H7 (cell line): ENCODE results near the gene LTF. TPM values are rescaled to one million over a fixed set of nuclear protein-coding genes. Genes with fewer than 3 reads are reported as not detected.
"Not testable (repeated sequence)": the region's sequence is repeated elsewhere in the genome, so short reads cannot be mapped to it uniquely, and the experiment has no call there.

Source experiments
- DNase-seq: peaks from one replicate; pipeline ENCODE4 v3.0.0; 2012
- H3K27me3 ChIP-seq: 2 replicates; pipeline ENCODE4 v1.6.0; 2011; ENCODE audit warnings: mild to moderate bottlenecking, low read length; ENCODE audit not compliant: control insufficient read depth, insufficient read depth
- H3K36me3 ChIP-seq: replicated peaks from 2 replicates; pipeline ENCODE4 v1.5.1; 2011; ENCODE audit warnings: low read length; ENCODE audit not compliant: control insufficient read depth, insufficient read depth
- H3K4me3 ChIP-seq: 2 replicates; pipeline ENCODE4 v1.5.1; 2011; ENCODE audit warnings: low read depth, mild to moderate bottlenecking, control low read depth, low read length, moderate library complexity; ENCODE audit not compliant: insufficient read depth
- total RNA-seq: library from RNA; depleted of rRNA; stranded (reverse); fragments of >200 nt; shearing (Covaris generic); gene quantifications from 2 replicates; pipeline ENCODE4 v1.2.3, GENCODE V29; 2014

The LTF gene
- total RNA-seq, 1 experiment from 2014 or later, result not detected

DNA sequence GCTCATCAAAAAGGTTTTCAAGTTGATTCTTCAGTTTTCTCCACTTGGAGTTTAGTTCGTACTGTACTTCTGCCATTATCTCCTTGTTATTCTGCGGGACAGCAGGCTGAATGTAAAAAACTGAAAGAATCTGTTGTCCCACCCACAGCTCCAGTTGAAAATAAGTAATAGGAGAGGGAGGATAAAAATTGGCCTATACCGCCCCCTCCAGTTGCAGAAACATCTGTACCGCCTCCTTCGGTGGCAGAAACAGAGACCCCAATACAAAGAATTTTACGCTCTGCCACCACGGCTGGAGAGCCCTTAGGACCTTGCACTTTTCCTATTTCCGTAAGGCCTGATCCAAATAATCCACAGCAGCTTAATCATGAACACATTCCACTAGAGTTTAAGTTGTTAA, 37.3 kb downstream of the LTF start:
- H3K4me3 ChIP-seq, DNase-seq, H3K27me3 ChIP-seq, H3K36me3 ChIP-seq: not testable (repeated sequence)

DNA sequence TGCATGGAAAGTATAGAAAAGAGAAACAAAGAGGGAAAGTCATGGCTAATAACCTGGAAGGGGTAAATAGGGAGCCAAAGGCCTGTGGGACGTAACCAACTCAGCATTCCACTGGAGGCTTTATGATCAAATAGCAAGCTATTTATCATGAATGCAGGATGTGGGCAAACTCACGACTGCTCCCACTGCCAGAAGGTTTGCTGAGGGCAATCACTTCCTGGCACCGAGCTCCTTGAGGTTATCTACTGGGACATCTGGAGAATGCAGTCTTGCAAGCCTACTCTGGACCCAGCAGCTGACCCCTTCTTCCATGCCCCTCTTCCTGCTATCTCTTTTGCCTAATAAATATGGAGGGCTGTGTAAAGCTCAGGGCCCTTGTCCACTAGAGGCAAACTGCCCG, 38.2 kb downstream of the LTF start:
- H3K27me3 ChIP-seq, H3K36me3 ChIP-seq, H3K4me3 ChIP-seq, DNase-seq: not testable (repeated sequence)

DNA sequence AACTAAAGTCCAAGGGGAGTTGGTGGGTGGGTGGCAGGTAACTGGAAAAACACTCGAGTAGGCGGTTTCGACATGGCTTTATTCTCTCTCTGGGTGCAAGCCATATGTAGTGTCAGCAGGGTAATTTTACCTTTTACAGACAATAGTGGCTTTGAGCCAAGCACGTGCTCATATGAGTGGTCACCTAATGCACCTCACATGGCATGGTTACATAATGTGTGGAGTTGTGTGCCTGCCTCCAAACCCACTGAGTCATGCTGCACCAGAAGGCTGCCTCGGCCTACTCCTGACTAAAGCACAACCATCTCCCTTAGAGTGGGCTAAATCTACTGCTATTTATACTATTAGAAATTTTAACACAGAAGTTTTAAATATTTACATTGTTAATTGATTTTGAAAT, 41.1 kb downstream of the LTF start:
- no peak overlapping the region for H3K4me3 ChIP-seq
- H3K36me3 ChIP-seq, result no peaks in the 10 kb centered on the region
- no peak for DNase-seq
- no peaks in the 10 kb centered on the region for H3K27me3 ChIP-seq

DNA sequence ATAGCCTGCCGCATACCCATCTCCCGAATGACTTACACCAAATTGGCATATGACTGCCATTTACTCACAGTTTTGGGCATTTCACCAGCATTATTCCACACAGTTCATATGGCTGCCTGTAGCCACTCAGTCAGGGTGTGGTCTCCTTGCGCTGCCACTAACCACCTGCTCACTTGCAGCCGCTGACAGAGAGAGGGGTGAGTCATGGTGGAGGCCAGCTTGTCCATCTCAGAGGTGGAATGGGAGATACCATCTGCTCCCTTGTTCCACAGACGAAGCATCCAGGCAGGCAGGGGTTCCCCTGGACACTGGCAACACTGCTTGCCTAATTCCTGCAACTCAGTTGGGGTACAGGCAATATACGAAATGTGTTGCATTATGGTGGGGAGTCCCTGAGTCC, 42.1 kb downstream of the LTF start:
- no peaks in the 10 kb centered on the region for H3K27me3 ChIP-seq
- H3K4me3 ChIP-seq, result no peak overlapping the region
- no peak for DNase-seq
- H3K36me3 ChIP-seq, result no peaks in the 10 kb centered on the region

DNA sequence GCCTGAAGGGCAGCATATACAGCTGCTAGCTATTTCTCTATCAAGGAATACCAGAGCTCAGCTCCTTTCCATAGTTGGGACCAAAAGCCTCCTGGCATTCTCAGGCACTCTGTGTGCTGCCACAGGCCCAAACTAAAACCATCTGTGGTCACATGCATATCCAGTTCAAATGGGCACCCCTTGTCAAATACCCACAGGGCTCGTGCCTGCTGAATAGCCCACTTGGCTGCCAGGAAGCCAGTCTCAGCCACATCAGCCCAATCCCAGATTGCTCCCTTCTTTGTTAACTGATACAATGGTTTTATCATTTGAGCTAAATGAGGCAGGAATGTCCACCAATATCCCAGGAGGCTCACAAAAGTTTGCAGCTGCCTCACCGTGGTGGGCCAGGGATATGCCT, 43.8 kb downstream of the LTF start:
- Histone ChIP-seq H3K4me3 (no peak overlapping the region), H3K36me3 (no peaks in the 10 kb centered on the region), H3K27me3 (no peaks in the 10 kb centered on the region)
- DNase-seq, result no peak

DNA sequence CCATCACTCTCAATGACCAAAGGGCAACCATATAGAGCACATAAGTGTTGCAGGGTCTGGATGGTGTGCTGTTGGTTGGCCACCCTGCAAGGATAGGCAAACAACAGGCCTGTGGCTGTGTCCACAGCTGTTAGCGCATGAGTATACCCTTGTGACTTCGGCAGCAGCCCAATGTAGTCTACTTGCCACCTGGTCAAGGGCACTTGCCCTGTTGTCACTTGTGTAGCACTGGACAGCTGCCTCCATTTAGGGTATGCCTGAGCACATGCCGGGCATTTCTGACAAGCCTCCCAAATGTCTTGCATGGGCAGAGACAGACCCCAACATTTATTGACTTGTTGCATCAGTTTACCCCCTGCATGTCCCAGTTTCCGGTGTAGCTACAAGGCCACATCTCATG, 44.9 kb downstream of the LTF start:
- no peaks in the 10 kb centered on the region for H3K27me3 ChIP-seq
- H3K4me3 ChIP-seq, result no peak overlapping the region
- no peaks in the 10 kb centered on the region for H3K36me3 ChIP-seq
- no peak for DNase-seq

DNA sequence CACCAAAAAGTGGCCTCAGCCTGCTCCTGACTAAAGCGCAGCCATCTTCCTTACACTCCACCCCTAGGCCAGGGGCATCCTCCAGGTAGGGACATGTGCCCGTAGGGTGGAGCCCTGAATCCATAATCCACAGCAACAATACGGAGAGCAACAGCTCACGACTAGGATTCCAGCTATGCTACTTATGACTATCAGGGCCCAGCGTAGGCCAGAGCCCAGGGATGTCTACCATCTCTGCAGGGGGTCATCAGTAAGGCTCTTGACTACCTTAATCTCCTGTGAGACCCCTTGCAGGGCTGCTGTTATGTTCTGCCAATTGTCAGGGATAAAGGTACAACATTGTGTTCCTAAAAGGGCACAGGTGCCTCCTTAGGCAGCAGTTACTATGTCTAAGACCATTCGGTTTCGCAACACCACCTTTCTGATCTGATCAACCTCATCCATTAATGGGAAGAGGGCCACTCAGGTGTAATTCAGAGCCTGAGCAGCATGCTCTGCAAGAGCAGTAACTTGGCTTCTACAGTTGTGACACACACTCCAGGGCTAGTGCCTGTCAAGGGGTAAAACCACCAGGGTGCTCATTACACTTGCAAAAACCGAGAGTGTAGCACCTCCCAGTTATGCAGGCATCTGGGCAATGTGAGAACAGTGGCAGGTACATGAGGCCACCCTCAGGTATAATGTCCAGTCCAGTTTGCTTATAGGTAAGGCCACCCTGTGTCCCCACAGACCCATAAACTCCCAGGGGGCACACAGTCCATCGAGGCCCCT, 46.7 kb downstream of the LTF start:
- no peaks in the 10 kb centered on the region for H3K36me3 ChIP-seq
- no peak for DNase-seq
- H3K4me3 ChIP-seq, result no peak overlapping the region
- no peaks in the 10 kb centered on the region for H3K27me3 ChIP-seq

DNA sequence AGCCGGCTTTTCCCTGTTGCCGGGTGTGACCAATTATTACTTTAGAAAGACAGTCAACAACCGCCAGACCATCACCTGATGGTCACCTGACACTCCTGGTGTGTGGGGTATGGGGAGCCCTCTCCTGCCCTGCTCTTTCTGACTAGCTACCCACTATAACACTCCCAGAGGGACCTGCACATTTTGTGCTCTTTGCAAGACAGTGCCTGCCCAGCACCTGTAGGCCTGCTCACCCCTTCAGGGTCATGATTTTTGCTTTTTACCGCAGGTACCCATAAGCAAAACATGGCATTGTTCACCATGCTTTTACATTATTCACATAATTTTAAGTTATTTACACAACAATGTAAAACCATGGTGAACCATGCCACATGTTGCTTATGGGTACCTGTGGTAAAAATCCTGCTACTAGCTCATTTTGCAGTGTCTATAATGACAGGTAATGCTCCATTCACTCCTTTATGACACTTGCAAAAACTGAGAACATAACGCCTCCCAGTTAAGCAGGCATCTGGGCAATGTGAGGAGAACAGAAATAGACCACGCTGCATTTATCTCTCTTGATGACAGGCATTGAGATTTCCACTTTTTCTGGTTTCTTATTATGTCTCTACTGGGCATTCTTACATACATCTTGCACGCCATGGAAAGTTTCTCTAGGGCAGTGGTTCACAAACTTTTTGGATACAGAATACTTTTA, 47.7 kb downstream of the LTF start:
- Histone ChIP-seq H3K36me3 (no peaks in the 10 kb centered on the region), H3K27me3 (no peaks in the 10 kb centered on the region), H3K4me3 (no peak overlapping the region)
- DNase-seq, result no peak

DNA sequence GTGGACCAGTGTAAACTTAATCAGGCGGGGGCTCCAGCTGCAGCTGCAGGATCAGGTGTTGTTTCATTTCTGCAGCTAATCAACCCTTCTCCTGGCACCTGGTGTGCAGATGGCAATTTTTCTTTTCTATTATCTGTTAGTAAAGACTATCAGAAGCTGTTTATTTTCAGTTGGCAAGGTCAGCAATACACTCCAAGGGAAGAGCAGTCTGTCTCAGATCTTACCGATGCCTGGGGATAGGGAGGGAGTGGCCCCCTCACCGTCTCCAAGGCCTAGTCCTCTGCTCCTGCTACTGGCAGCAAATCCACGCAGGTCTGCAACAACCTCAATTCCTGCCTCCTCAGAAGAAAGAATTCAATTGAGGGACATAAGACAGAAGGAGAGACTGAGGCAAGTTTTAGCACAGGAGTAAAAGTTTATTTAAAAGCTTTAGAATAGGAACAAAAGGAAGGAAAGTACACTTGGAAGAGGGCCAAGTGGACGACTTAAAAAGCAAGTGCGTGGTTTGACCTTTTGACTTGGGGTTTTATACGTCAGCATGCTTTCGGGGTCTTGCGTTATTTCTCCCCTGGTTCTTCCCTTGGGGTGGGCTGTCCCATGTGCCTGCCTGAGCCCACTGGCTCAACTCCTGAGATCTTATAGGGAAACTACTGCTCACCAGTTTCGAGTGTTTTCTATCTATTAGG, 48.4 kb downstream of the LTF start:
- Histone ChIP-seq H3K4me3 (no peak overlapping the region), H3K27me3 (no peaks in the 10 kb centered on the region), H3K36me3 (no peaks in the 10 kb centered on the region)
- no peak for DNase-seq

DNA sequence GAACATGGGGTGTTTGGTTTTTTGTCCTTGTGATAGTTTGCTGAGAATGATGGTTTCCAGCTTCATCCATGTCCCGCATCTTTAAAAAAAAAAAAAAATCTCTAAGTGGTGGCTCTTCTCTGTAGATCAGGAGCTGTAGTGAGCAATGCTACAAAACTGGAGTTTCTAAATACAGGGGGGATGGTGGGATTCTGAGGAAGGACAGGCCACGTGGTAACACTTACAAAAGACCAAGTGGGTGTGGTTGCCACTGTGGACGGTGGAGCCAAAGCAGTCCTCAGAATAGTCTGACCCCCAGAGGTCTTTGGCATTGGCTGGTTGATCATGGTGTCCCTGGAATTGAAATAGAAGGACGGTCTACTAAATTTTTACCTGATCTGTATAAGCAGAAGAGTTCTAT, 50.0 kb downstream of the LTF start:
- Histone ChIP-seq H3K36me3 (no peaks in the 10 kb centered on the region), H3K27me3 (no peaks in the 10 kb centered on the region), H3K4me3 (no peak overlapping the region)
- no peak for DNase-seq

DNA sequence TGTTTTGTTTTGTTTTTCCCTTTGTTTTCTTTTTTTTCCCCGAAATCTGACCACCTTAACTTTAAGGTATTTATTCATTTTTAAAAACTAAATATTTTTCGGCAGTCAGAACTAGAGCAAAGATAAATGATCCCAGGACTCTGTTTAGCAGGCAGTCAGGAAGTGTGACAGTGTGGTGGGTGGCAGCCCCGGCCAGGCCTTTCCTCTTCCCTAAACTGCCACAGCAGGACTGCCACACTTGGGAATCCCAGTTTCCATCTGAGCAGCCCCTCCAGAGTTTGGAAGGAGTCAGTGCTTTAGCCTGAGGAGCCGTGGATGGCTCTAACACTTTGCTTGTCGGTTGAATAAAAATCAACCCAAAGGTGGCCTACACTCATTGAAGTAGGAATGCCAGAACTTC, 50.8 kb downstream of the LTF start:
- H3K27me3 ChIP-seq, result no peaks in the 10 kb centered on the region
- no peak for DNase-seq

DNA sequence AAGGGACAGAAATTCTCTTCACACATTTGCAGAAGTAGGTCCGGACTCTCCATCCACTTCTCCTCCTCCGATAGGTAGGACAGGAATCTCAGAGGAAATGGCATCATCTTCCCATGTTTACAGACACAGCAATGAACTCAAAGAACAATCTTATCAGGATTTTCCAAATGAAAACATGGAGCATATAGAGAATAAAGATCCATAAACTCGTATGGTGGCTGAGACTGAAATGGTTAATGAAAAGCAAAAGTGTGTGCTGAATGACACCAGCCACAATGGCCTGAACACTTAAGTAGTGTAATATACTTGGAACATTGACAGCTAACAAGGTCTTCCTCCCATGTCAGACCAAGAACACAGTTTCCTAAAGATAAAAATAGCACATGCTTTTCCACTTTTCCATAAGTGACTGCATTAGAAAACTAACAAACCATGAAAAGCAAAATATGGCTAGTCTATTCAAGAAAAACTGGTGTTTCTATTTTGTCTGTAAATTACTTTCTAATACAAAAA, 51.9 kb downstream of the LTF start:
- Histone ChIP-seq H3K4me3 (no peak overlapping the region), H3K36me3 (no peaks in the 10 kb centered on the region), H3K27me3 (no peaks in the 10 kb centered on the region)
- DNase-seq, result no peak

More for the DNA sequence above, 50.8 kb downstream of the LTF start:
- Histone ChIP-seq H3K4me3 (no peak overlapping the region), H3K36me3 (no peaks in the 10 kb centered on the region)

DNA sequence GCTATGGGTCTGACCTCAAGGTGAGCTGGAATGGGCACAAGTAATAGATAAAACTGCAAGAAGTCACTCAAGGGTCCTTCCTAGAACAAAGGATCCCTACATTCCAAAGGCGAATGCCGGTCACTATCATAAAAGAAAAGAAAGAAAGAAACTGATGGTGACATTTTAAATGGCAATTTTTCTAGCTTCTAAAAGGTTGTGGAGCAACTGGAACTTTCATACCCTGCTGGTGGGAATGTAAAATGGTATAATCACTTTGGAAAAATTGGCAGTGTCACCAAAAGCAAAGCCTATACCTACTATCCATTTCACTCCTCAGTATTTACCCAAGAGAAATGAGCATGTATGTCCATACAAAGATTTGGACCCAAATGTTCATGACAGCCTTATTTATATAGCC, 53.4 kb downstream of the LTF start:
- no peak overlapping the region for H3K4me3 ChIP-seq
- no peaks in the 10 kb centered on the region for H3K36me3 ChIP-seq
- no peaks in the 10 kb centered on the region for H3K27me3 ChIP-seq
- DNase-seq, result no peak

DNA sequence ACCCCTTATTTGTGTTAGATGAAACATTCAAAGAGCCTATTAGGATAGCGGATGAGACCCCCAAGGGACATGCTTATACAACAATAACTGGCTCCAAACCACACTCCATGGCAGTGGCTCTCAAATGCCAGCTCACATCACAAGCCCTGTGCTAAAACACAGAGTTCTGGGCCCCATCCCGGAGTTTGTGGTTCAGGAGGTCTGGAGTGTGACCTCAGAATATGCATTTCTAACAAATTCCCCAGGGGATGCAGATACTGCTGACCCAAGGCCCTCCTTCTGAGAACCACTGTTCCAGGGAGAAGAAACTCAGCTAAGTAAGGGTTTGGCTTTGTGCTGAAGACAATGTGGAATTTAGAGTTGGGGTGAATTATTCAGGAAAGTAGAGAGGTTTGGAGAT, 54.0 kb downstream of the LTF start:
- Histone ChIP-seq H3K4me3 (no peak overlapping the region), H3K27me3 (no peaks in the 10 kb centered on the region), H3K36me3 (no peaks in the 10 kb centered on the region)
- DNase-seq, result no peak
